Effector memory CD4-positive, alpha-beta T cell (primary cell): ENCODE measurements around the gene STX8.
"Not testable (repeated sequence)": the region's sequence is repeated elsewhere in the genome, so short reads cannot be mapped to it uniquely, and the experiment has no call there.

Source experiments
- DNase-seq, 3 donors: peaks; one replicate each; pipeline ENCODE4 v3.0.0-alpha.2; 2020
- H3K27ac ChIP-seq: 2 replicates; pipeline ENCODE4 v1.7.0; 2013; ENCODE audit warnings: mild to moderate bottlenecking, low read length, moderate library complexity; ENCODE audit not compliant: insufficient read depth, poor library complexity, severe bottlenecking
- H3K27me3 ChIP-seq: replicated peaks from 2 replicates; pipeline ENCODE4 v1.7.0; 2013; ENCODE audit warnings: mild to moderate bottlenecking, low read length; ENCODE audit not compliant: insufficient read depth, control insufficient read depth, poor library complexity, severe bottlenecking
- H3K36me3 ChIP-seq: 2 replicates; pipeline ENCODE4 v1.7.0; 2013; ENCODE audit warnings: mild to moderate bottlenecking, low read length, moderate library complexity; ENCODE audit not compliant: control insufficient read depth, insufficient read depth
- H3K4me1 ChIP-seq: 2 replicates; pipeline ENCODE4 v1.7.0; 2013; ENCODE audit warnings: low read length, mild to moderate bottlenecking; ENCODE audit not compliant: control insufficient read depth, insufficient read depth, poor library complexity, severe bottlenecking
- H3K4me3 ChIP-seq: 2 replicates; pipeline ENCODE4 v1.7.0; 2013; ENCODE audit warnings: low read length, low read depth, mild to moderate bottlenecking; ENCODE audit not compliant: insufficient read depth, poor library complexity, severe bottlenecking
- H3K9me3 ChIP-seq: 2 replicates; pipeline ENCODE4 v1.7.0; 2013; ENCODE audit warnings: mild to moderate bottlenecking, low read length, moderate library complexity; ENCODE audit not compliant: control insufficient read depth
- total RNA-seq, 3 donors: gene quantifications; one replicate each; lab custom pipeline; 2026; lab: John Stamatoyannopoulos, UW

STX8 gene
- 26.2 to 31.0 (median 28.5) reads per million in 3 donors for total RNA-seq

GRCh38 chr17:9575381-9576101 is at the start of gene STX8:
STX8 (minus strand) TSS chr17:9575820; CDS start chr17:9575808, 12 bp downstream.
- Histone ChIP-seq H3K27me3 (no peaks in the 10 kb centered on the region), H3K36me3 (no peaks in the 10 kb centered on the region), H3K4me3 (peak within 1 kb of the TSS; percentile 79), H3K4me1 (peaks cover 13% of the 10 kb centered on the region), H3K9me3 (no peaks in the 10 kb centered on the region), H3K27ac (peak within 1 kb of the TSS; percentile 40)
- DNase-seq = peak; percentile 49 to 58 (median 52)

- Histone ChIP-seq H3K27ac (no peak overlapping the region), H3K4me1 (no peaks in the 10 kb centered on the region), H3K4me3 (no peak overlapping the region), H3K27me3 (no peaks in the 10 kb centered on the region), H3K36me3 (no peaks in the 10 kb centered on the region), H3K9me3 (no peaks in the 10 kb centered on the region)
- no peak for DNase-seq
Measured at GRCh38 chr17:9622961-9623360, 47.3 kb upstream of the STX8 start.

- Histone ChIP-seq H3K36me3 (no peaks in the 10 kb centered on the region), H3K27me3 (no peaks in the 10 kb centered on the region), H3K4me3 (no peak overlapping the region), H3K9me3 (no peaks in the 10 kb centered on the region), H3K4me1 (no peaks in the 10 kb centered on the region), H3K27ac (no peak overlapping the region)
- DNase-seq = no peak
Measured at GRCh38 chr17:9615486-9615885, 39.9 kb upstream of the STX8 start.

GRCh38 chr17:9612006-9612405 is 36.4 kb upstream of the STX8 start:
- H3K36me3 ChIP-seq = no peaks in the 10 kb centered on the region
- H3K27me3 ChIP-seq = no peaks in the 10 kb centered on the region
- DNase-seq = no peak
- H3K27ac ChIP-seq = no peak overlapping the region
- H3K9me3 ChIP-seq = no peaks in the 10 kb centered on the region
- H3K4me1 ChIP-seq = no peaks in the 10 kb centered on the region
- H3K4me3 ChIP-seq = no peak overlapping the region

- Histone ChIP-seq H3K9me3 (no peaks in the 10 kb centered on the region), H3K4me3 (no peak overlapping the region), H3K27me3 (no peaks in the 10 kb centered on the region), H3K36me3 (no peaks in the 10 kb centered on the region), H3K4me1 (no peaks in the 10 kb centered on the region), H3K27ac (no peak overlapping the region)
- DNase-seq = no peak
Measured at GRCh38 chr17:9611557-9611956, 35.9 kb upstream of the STX8 start.

- not testable (repeated sequence) for H3K9me3 ChIP-seq, H3K4me1 ChIP-seq, DNase-seq, H3K4me3 ChIP-seq, H3K27ac ChIP-seq, H3K36me3 ChIP-seq, H3K27me3 ChIP-seq
Measured at GRCh38 chr17:9607058-9607457, 31.4 kb upstream of the STX8 start.

- Histone ChIP-seq H3K9me3 (no peaks in the 10 kb centered on the region), H3K27me3 (no peaks in the 10 kb centered on the region), H3K4me1 (no peaks in the 10 kb centered on the region), H3K4me3 (no peak overlapping the region), H3K36me3 (no peaks in the 10 kb centered on the region), H3K27ac (no peak overlapping the region)
- DNase-seq = no peak
Measured at GRCh38 chr17:9606453-9606852, 30.8 kb upstream of the STX8 start.

- H3K27me3 ChIP-seq, H3K36me3 ChIP-seq, H3K4me1 ChIP-seq, DNase-seq, H3K27ac ChIP-seq, H3K9me3 ChIP-seq, H3K4me3 ChIP-seq: not testable (repeated sequence)
Measured at GRCh38 chr17:9604583-9604982, 29.0 kb upstream of the STX8 start.

GRCh38 chr17:9598661-9599060 is 23.0 kb upstream of the STX8 start:
- H3K4me1 ChIP-seq = no peaks in the 10 kb centered on the region
- no peak overlapping the region for H3K4me3 ChIP-seq
- H3K27me3 ChIP-seq = no peaks in the 10 kb centered on the region
- no peaks in the 10 kb centered on the region for H3K9me3 ChIP-seq
- no peaks in the 10 kb centered on the region for H3K36me3 ChIP-seq
- no peak overlapping the region for H3K27ac ChIP-seq
- no peak for DNase-seq

- not testable (repeated sequence) for DNase-seq, H3K27ac ChIP-seq, H3K9me3 ChIP-seq, H3K27me3 ChIP-seq, H3K4me1 ChIP-seq, H3K4me3 ChIP-seq, H3K36me3 ChIP-seq
Measured at GRCh38 chr17:9597638-9598037, 22.0 kb upstream of the STX8 start.
